M059J (cell line): ENCODE data around the gene EWSR1. TPM values are rescaled to one million over a fixed set of nuclear protein-coding genes. Genes with fewer than 3 reads are reported as not detected.
A peak's percentile ranks its signal among the peaks of the same experiment; 100 is the strongest.

Source experiments
- DNase-seq: peaks from one replicate; pipeline ENCODE4 v3.0.0-alpha.2; 2012; ENCODE audit warnings: low read depth
- total RNA-seq: library from RNA; depleted of rRNA; stranded (reverse); fragments of >200 nt; shearing (Covaris generic); gene quantifications from 2 replicates; pipeline ENCODE4 v1.2.3, GENCODE V29; 2014

Gene EWSR1
- total RNA-seq, 1 experiment from 2014 or later: 179 TPM

- no peak for DNase-seq
These were observed 34.8 kb downstream of the EWSR1 start for GRCh38 chr22:29302681-29303465.

GRCh38 chr22:29305836-29306174 lies 37.7 kb downstream of the EWSR1 start:
- no peak for DNase-seq

DNA sequence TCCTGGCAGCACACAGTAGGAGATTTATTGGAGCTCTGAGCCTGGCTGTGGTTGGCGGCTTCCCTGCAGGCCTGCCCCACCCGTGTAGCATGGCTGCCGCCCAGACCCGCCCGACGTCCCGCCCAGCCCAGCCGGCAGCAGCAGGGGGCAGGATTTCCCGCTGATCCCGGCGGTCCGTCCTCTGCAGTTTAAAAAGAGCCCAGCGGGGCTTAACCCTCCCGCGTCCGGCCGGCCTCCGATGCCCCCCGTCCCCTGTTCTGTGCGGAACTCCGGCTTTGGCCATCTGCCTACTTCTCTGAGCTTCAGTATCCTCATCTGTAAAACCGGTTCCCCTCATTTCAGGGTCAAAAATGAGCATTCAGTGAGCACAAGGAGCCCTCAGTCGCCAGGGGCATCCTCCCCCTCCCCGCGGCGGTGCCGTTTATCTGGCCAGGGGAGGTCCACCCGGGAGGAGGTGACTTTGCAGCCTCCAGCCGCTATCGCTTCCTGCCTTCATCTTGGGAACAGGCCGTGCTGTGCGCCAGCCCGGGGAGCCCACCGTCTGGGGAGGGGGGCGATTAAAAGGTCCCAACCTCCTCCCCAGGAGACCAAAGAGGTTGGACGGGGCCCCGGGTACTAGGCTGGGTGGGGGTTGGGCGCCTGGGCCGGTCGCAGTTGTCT lies 38.2 kb downstream of the EWSR1 start, which contains the start of gene GAS2L1:
TSS of gene GAS2L1 (plus strand) at position 476 of the 660 bp plus-strand sequence. CDS start 1,456 bp downstream, outside the sequence.
- DNase-seq: peak; percentile 75

DNA sequence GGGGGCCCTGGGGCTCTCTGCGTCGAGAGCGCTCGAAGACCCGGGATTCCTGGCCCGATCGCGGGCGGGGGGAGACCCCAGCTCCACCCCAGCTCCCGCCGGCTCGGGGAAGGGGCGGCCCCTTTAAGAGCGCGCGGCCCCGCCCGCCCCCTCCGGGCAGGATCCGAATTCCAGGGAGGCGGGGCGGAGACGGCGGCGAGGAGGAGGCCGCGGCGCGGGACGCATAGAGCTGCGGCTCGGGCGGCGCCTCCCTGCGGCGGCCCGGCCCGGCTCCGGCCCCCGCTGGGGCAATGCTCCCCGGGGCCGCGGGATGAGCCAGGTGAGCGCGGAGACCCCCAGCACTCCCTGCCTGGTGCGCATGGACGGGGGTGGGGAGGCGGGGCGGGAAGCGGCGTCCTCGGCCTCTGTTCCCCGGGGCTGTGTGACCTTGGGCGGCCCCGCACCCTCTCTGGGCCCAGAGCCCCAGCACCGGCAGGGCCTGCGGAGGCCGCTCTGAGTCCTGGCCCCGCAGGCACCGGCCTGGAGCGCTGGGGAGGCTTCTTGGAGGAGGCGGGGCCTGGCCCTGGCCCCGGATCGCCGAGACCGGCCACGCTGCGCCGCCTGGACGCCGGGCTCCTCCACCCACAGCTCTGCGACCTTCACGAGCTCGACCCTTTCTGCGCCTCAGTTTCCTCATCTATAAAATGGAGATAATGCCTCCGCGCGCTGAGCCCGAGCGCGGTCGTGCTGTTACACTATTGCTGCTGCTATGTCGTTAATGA lies 38.9 kb downstream of the EWSR1 start:
- peak; percentile 76 for DNase-seq

GRCh38 chr22:29307596-29308147 lies 39.6 kb downstream of the EWSR1 start:
- no peak for DNase-seq

GRCh38 chr22:29308148-29308790 lies 40.2 kb downstream of the EWSR1 start:
- DNase-seq: no peak

DNA sequence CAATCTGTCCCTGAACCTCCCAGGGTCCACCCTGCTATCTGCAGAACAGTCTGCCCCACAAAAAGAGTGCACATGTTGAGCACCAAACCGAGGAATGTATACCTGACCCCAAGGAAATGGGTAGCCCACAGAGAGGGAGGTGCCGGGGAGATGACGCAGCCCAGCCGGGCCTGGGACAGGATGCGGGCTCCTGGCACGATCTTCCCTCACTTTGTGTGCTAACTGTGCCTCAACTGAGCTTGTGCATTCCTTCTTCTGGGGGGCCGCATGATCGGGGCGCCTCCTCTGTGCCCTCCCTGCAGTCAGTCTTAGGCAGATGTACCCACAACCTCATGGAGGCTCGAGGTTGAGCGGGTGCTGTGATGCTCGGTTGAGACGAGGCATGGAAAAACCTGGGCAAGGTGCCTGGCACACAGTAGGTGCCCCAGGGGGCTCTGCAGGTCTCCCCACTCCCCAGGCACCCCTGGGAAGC lies 40.8 kb downstream of the EWSR1 start:
- peak; percentile 90 for DNase-seq

DNA sequence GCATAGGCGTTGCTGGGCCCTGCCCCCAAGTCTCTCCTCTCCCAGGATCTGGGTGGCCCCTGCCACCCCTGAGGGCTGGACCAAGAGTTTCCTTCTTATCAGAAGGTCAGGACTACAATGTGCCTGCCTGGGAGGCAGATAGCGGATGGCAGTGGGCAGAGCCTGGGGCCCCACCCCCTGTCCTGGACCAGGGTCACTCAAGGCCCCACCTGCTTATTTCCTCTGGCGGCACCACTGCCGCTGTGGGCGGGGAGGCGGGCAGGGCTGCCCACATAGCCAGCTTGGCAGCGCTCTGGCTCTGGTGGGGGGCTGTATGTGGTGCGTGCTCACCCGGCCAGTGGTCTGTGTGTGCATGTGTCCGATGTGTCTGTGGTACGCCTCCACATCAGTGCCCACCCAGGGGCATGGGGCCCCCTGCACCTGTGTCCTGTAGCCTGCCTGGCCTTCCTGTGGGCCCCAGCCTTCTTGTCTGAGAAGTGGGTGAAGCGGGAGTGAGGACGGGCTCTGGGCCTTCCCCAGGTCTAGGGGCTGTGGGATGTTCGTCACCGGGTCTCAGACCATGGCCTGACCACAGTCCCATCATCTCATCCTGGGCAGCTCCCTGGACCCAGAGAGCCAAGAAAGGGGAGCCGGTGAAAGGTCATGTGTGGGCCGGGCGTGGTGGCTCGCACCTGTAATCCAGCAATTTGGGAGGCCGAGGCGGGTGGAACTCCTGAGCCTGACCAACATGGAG lies 41.4 kb downstream of the EWSR1 start:
- peak; percentile 65 for DNase-seq

GRCh38 chr22:29310065-29310862 lies 42.2 kb downstream of the EWSR1 start:
- no peak for DNase-seq

DNA sequence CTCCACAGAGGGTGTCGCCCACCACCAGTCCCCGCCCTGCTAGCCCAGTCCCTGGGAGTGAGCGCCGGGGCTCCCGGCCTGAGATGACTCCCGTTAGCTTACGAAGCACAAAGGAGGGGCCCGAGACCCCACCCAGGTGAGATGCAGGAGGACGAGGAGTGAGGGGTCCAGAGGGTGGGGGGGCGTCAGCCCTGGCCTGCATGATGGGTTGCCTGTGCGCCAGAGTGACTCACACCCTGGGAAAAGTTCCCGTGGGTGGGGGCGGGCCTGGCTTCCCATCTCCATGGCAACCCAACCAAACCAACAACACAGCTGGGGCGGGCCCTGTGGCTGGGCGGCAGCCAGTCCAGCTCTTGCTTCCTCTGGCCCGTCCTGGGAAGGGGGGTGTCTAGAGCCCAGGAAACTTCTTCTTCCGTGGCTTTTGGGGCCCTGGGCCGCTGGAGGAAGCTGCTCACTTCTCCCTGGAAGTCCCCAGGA lies 42.8 kb downstream of the EWSR1 start:
- peak; percentile 95 for DNase-seq

- peak; percentile 42 for DNase-seq
These were observed 43.6 kb downstream of the EWSR1 start for GRCh38 chr22:29311464-29312217.

- no peak for DNase-seq
These were observed 44.4 kb downstream of the EWSR1 start for GRCh38 chr22:29312218-29313125.

GRCh38 chr22:29313126-29313575 lies 45.1 kb downstream of the EWSR1 start:
- DNase-seq: no peak

- DNase-seq: no peak
These were observed 45.8 kb downstream of the EWSR1 start for GRCh38 chr22:29313576-29314466.

DNA sequence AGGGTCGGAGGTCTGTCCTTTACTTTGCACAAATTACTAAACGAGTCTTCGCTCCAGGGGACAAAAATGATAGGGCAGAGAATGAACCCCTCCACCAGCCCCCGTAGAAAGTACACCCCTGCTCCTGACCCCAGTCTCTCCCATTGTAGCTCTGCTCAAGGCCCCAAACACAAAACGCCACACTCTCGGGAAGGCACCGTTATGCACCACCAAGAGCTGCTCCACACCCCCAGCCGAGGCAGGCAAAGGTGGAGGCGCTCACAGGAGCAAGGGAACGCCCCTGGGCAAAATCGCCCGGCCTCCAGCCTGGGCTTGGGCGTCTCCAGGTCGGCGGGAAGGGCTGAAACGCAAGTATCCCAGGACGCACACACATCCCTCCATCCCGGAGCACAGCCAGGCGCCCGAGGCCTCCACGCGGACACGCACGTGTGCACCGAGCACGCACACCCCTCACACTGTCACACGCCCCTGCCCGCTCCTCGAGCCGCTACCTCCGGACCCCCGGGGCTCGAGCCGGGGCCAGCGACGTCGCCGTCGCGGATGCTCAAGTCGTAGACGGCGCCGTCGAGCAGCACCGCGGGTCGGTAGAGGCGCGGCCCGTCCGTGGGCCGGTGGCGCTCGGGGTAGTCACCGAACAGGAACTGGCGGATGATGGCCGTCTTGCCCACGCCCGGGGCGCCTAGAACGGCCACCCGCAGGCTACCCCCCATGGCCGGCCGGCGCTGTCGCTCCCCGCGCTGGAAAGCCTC lies 46.6 kb downstream of the EWSR1 start:
- peak; percentile 48 for DNase-seq
